ENCODE data around the gene FKBP1B. TPM values are rescaled to one million over a fixed set of nuclear protein-coding genes. Genes with fewer than 3 reads are reported as not detected.

FKBP1B gene
- total RNA-seq, 1 experiment from 2014 or later: 3.7 TPM

Other genes starting within 250 kb of the FKBP1B start
- 27.9 and 28.5 TPM in 2 replicates for gene ATAD2B, start 122.6 kb upstream of the FKBP1B start, total RNA-seq (2021)
- gene UBXN2A, start 109.3 kb upstream of the FKBP1B start, total RNA-seq (2021): 18.3 and 18.6 TPM in 2 replicates
- gene MFSD2B, start 39.7 kb upstream of the FKBP1B start, total RNA-seq (2021): 0.42 TPM in 1 of 2 replicates, not detected in the other
- 26.6 and 30.8 TPM in 2 replicates for gene WDCP, start 2.4 kb upstream of the FKBP1B start, total RNA-seq (2021)
- 123 and 130 TPM in 2 replicates for gene SF3B6, start 26.6 kb downstream of the FKBP1B start, total RNA-seq (2021)
- gene TP53I3, start 35.1 kb downstream of the FKBP1B start, total RNA-seq (2021): 2.8 and 3.0 TPM in 2 replicates
- gene PFN4, start 73.6 kb downstream of the FKBP1B start, total RNA-seq (2021): 0.94 TPM in 1 of 2 replicates, not detected in the other
- gene FAM228B, start 73.7 kb downstream of the FKBP1B start, total RNA-seq (2021): 6.8 and 11.3 TPM in 2 replicates
- 0.17 TPM in 1 of 2 replicates, not detected in the other for gene FAM228A, start 125.3 kb downstream of the FKBP1B start, total RNA-seq (2021)

Measured in A673 (cell line).